KG1 (cell line): Measurements from ENCODE around the gene LRRFIP2.
"Not testable (repeated sequence)": the region's sequence is repeated elsewhere in the genome, so short reads cannot be mapped to it uniquely, and the experiment has no call there.

Experiments
- DNase-seq: peaks from one replicate; lab custom pipeline; 2025; lab: John Stamatoyannopoulos, UW

LRRFIP2 gene

DNA sequence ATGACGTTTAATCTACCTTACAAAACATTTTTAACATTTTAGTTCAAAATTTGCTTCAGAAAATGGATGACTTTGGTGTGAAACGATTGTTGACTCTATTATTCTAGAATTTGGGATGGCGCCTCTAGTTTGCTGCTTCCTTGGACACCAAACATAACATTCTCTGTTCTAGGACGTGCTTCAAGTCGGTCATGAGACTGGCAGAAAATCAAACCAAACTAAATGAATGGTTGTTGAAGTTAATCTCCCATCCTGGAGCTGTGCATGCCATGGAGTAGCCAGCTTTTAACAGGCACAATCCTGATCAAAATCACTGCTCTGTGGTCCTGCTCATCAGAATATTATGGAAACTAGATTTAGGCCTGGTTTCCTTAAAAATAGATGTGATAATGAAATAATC, 9.6 kb upstream of the LRRFIP2 start:
- no peak for DNase-seq

DNA sequence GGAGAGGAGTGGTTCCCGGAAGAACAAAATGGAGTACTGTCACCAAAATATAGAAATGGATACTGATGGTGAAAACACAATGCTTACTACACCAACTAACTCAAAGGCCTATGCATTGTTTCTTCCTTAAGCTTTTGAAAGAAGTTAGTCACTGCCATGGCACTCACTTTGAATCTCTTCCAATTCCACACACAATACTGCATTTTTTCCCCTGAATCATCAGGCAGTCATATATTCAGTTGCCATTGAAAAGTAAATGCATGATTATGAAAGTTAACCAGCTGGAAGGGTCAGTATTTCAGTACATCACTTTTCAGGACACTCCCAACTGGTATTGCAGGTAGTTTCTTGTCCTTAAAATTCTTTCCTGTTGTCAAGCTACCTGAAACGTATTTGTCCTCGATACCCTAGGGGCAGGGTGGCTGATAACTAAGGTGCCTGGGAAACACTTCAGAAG, 9.0 kb upstream of the LRRFIP2 start:
- no peak for DNase-seq

DNA sequence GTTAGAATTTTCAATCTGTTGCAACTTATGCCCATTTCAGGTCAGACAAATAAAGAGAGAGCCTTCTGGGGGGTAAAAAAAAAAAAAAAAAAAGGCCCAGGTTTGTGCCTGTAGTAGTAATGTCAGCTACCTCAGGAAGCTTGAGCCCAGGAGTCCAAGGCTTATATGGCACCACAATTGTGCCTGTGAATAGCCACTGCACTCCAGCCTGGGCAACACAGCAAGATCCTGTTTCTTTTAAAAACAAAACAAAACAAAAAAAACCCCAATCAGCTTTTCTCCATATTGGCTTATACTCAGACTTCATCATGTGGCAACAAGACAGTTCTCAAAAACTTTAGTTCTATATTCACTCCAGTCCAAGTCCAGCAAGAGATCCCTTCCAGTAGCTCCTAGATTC, 8.4 kb upstream of the LRRFIP2 start:
- DNase-seq: no peak

DNA sequence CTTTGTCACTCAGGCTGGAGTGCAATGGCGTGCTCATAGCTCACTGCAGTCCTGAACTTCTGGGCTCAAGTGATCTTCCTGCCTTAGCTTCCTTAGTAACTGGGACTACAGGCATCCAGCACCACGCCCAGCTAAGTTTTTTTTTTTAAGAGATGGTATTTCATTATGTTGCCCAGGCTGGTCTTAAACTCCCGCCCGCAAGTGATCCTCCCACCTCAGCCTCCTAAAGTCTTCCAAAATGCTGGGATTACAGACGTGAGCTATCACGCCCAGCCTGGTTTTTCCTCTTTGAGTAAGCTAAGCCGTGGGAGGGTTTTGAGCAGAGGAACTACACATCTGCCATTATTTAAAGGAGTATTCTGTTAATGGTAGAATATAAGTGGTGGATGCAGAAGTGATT, 7.4 kb upstream of the LRRFIP2 start:
- no peak for DNase-seq

DNA sequence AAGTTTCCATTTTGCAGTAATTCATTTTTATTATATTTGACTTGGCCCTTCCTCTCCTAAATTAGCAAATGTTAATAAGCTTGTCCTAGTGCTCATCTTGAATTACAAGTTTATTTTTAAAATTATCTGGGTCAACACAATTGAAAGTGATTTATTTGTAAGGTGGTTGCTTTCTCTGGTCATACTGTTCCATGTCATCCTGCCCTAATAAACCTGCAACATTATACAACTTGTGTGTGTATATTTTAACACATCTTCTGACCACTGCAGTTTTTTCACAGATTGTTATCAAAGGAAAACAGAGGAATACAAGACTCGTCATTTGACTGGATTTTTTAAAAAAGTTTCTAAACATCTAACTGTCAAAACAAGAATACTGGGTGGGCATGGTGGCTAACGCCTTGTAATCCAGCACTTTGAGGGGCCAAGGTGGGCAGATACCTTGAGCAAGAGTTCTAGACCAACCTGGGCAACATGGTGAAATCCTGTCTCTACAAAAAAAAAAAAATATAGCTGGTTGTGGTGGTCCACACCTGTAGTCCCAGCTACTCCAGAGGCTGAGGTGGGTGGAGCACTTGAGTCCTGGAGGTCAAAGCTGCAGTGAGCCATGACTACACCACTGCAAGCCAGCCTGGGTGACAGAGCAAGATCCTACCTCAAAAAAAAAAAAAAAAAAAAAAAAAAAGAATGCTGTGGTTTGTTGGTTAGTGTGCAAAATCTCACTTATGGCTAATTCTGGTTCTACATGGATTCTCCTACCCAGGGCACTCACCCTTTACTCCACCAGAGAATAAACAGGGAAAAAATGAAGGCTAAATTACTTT, 5.0 kb upstream of the LRRFIP2 start:
- DNase-seq: no peak

DNA sequence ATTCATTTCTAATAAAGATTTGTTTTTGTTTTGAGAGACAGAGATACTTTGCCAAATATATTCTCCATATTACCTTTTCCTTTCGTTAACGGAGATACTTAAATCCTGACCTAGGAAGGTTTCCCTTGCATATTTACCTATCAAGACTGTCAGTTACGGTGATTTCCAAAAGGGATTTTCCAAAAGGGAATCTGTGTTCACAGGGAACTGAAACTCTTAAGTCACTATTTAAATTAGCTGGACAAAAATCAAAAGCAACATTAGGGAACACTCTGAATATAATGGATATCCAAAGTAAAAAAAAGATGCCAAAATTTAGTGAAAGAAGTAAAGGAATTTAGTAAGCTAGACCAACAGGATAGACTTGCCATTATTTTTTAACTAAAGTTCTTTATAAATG, 576 bp downstream of the LRRFIP2 start:
- no peak for DNase-seq

DNA sequence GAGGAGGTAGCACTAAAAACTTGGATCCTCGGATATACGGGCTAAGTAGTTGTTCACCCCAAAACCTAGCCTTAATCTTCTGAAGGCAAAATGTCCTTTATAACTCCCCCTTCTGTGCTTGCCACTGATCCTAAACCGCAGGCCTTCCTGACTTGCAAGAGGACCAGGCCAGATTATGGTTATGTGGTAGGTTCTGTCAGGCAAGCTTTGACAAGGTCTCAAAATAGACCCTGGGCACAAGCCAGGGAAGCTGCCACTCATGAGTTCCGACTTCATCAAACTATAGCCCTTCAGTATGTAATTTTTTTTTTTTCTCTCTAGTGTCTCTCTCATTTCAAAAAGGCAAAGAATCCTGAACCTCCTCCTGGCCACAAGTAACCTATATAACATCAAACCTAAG, 3.2 kb downstream of the LRRFIP2 start:
- peak; percentile 74 for DNase-seq

DNA sequence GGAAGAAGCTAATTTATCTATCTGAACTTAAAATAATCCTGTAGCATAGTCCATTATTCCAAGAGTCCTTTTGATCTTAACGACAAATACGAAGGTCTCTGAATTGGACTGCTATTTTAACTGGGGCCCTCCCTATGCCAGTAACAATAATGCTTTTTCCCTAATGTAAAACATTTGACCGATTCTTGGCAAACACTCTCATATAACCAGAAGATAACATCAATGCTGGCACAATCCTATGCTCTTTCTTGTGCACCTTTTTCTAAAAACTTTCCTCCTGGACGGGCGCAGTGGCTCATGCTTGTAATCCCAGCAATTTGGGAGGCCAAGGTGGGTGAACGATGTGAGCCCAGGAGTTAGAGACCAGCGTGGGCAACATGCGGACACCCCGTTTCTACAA, 3.9 kb downstream of the LRRFIP2 start:
- DNase-seq: no peak

DNA sequence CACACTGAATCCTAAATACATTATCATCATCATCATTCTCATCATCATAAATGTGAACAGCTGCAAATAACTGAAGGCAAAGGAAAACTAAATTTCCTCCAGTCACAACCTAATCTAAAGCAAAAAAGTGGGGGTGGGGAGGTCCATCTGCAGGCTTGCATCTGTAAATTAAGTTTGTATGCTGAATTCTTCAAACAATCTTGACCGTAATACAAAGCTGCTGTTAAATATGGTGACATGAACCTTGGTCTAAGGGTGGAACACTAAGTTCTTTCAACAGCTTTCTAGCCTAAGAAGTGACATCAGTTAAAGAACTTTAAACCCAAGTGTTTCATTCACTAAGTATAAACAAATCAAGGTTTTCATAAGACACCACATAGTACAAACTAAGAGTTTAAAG, 4.3 kb downstream of the LRRFIP2 start:
- no peak for DNase-seq

DNA sequence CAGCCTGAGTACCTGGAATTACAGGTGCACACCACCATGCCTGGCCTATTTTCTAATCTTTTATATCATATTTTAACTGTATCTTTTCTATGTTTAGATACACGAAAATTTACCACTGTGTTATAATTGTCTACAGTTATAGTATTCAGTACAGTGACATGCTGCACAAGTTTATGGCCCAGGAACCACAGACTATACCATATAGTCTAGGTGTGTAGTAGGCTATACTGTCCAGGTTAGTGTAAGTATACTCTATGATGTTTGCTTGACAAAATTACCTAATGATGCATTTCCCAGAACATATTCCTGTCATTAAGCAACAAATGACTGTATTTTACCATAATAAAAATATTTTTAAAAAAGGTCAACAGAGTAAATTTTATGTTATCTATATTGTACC, 5.5 kb downstream of the LRRFIP2 start:
- no peak for DNase-seq

DNA sequence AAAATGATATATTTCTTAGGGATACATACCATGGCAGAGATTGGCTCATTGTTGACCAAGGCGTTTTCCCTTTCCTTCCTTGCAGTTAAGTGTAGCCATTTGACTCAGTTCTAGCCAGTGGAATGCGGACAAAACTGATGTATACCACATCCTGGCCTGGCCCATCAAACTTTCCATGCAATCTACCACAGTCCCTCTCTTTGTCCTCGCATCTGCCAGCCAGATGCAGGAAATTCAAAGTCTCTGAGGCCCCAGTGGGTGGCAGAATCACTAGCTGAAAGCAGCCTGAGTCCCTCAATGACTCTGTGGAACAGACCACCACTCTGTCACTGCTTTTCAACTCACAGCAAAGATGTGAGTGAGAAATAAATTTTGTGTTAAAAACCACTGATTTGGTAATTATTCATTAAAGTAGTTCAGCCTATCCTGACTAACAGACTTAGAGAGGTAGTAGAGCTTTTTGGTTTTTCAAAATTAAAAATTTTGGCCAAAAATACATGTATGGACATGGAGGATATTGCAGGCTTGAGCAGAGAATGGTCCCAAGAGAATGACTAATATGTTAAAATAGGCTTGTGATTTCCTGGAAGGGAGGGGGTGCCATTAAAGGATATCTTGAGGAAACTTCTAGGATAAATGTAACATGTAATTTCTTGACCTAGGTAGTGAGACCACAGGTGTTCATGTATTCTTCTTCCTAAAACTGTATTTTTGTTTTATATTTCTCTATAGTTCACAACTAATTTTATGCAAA, 10.9 kb downstream of the LRRFIP2 start:
- DNase-seq: no peak

DNA sequence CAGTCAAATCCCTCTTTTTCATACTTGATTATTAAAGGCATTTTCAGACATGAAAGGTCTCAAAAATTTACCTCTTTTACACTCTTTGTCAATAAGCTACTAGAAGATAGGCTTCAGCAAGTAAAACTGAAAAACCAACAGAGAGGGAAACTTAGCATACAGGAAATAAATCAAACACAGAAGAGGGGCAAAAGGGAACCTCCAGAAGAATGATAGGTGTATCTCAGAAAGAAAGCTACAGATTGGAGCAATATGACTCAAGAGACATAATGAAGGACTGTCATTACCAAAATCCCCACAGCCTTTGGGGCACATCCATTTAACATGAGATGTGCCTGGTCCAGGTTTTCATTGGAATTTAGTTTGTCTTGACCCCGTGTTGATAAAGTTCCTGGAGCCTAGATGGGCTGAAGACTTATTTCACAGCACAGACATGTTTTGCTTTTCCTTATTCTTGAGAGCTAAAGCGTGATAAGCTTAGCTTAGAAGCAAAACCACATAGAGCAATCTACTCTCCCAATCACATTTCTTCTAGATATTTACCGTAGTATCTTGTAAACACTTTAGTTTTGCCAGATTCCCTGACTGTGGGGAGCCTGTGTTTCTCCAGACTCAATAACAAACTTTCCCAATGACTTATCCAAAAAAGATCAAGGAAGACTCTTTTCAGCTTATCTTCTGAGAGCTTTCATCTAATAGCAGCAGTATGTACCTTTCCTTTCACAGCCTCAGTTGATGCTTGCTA, 11.7 kb downstream of the LRRFIP2 start:
- DNase-seq: no peak

DNA sequence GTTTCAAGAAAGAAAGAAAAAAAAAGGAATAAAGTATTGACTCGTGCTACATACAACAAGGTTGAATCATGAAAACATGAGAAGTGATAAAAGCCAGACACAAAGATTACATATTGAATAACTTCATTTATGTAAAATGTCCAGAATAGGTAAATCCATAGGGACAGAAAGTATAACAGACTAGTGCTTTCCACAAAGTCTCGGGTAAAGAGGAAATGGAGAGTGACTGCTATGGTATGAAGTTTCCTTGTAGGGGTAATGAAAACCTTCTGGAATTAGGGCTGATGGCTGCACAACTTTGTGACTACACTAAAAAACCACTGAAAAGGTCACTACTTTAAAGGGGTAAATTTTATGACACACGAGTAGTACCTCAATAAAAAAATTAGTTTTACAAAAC, 13.0 kb downstream of the LRRFIP2 start:
- DNase-seq: no peak

DNA sequence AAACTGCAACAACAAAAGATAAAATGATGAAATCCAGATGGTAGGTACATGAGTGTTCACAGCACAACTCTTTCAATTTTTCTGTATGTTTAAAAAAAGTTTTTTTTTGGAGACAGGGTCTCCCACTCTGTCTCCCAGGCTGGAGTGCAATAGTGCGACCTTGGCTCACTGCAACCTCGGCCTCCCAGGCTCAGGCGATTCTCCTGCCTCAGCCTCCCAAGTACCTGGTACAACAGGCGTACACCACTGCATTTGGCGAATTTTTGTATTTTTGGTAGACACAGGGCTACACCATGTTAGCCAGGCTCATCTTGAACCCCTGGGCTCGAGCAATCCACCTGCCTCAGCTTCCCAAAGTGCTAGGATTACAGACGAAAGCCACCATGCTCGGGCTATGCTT, 18.6 kb downstream of the LRRFIP2 start:
- no peak for DNase-seq

DNA sequence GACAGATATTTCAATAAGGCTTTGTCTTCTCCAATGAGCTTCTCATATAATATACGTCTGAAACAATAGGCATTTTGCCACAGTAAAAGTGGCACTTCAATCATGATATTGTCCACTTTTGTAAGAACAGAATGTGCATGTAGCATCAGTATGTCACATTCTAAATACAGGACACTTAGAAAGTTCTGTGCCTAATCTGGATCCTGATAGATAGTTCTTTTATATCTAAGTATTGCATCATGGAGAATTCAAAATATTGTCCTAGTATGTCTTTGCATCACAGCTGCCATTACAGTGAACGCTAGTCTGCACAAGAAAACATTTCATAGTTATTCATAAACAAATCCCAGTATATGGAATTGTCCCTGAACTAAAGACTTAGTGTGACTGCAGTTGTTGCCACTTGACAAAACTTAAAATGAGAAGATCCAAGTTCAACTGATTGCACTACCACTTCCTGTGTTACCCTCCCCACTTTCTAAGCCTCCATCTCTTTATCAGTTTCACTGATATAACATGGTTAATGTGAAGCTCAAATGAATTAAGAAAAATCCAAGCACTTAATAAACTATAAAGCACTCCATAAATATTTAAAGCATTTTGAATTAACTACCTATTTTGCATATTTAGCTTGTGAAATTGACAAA, 19.6 kb downstream of the LRRFIP2 start:
- DNase-seq: no peak

DNA sequence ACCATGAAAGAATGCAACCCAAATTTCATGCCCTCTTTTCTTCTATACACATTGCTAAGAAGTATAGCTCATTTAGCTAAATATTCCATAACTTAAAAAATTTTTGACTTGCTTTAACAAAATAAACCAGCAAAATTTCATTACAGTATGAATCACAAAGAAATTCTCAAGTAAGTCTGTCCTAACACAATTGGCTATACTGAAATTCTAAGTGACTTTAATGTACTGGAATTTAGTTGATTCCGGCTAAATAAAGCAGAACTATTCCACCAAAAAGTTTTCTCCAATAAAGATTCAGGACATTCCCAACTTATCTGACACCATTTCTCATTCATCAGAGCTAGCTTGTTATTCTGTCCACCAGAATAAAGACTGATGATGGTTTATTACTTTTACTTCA, 23.8 kb downstream of the LRRFIP2 start:
- no peak for DNase-seq

DNA sequence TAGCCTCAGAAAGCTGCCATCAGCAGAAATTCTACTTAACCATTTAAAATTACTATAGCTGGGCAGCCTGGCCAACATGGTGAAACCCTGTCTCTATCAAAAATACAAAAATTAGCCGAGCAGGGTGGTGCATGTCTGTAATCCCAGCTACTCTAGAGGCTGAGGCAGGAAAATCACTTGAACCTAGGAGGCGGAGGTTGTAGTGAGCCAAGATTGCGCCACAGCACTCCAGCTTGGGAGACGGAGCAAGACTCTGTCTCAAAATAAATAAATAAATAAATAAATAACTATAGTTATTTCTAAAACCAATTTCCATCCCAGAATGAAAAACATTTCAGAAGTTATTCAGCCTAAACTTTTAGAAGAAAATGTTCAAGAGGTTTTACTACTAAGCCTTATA, 25.1 kb downstream of the LRRFIP2 start:
- DNase-seq: no peak

DNA sequence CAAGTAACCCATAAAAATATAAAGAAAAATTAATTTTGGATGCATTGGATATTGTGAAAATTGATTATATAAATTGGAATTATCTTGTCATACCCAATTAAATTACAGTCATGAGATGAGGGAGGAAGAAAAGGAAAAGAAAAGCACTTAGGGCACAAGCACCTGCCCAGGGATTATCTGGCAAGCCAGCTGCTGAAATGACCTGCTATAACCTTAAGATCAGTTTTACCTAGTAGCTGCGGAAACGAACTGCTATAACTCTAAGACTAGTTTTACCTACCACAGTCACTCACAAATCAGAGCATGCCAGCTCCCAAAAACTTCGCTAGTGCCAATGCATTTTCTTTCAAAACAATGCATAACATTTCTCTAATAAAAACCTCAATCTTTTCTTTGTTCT, 26.2 kb downstream of the LRRFIP2 start:
- DNase-seq: no peak

DNA sequence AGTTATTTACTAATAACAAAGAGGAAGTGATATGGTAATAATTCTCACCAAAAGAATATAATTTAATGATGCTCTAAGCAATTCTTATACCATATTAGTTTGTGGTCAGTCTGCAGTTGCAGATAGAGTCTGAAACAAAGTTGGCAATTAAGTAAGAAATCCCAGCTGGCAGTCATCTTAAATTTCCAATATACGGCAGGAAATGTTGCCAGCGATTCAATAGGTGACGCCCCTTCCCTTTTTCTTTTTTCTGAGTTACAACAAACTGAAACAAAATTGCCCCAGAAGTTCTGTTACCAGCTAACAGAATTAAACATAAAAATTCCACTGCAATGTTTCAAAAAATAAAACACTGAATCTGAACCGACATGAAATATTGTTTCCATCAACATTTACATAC, 26.7 kb downstream of the LRRFIP2 start:
- DNase-seq: no peak

DNA sequence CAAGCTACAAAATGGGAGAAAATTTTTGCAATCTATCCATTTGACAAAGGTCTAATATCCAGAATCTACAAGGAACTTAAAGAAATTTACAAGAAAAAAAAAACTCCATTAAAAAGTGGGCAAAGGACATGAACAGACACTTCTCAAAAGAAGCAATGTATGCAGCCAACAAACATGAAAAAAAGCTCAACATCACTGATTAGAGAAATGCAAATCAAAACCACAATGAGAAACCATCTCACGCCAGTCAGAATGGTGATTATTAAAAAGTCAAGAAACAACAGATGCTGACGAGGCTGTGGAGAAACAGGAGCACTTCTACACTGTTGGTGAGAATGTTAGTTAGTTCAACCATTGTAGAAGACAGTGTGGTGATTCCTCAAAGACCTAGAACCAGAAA, 27.5 kb downstream of the LRRFIP2 start:
- DNase-seq: not testable (repeated sequence)

DNA sequence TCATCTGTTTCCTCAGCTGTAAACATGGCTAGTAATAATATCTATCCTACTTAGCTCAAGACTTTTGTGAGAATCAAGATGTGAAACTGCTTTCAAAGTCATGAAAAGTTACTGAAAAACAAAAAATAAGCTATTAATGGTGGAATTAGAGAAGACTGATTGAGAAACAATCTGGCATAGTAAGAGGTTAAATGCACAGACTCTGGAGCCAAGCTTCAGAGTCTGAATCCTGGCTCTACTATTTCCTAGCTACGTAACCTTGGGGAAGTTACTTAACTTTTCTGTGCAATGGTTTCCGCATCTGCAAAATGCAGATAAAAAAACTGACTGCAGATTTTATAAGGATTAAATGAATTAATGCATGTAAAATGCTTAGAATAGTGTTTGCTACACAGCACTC, 28.8 kb downstream of the LRRFIP2 start:
- DNase-seq: no peak

DNA sequence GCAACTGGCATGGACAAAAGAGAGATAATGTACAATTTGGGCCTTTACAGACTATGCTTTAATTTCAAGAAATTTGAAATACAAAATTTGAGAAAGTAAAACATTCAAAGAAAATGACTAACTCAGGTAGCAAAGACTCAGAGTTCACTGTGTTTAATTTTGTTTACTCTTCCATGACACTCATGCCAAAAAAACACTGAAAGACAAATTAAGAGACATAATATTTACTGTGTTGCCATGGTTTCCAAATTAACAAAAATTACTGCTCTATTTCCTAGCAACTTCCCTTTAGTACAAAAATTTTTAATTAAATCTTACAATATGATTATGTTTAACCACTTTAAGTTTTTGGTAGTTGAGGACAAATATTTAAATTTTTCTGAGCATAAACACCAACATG, 29.6 kb downstream of the LRRFIP2 start:
- DNase-seq: no peak
